SK-N-MC (cell line): ENCODE measurements around the gene SERPINE1.

Experiments
- DNase-seq: peaks from one replicate; pipeline ENCODE4 v3.0.0-alpha.2; 2011; ENCODE audit warnings: low read depth, low spot score
- H3K27ac ChIP-seq: fragments of 200-600 bp; sonication (generic); 2 replicates; pipeline ENCODE4 v1.5.1; 2016; ENCODE audit warnings: mixed run types
- H3K36me3 ChIP-seq: fragments of 200-600 bp; sonication (generic); 2 replicates; pipeline ENCODE4 v1.6.1; 2017; ENCODE audit warnings: antibody characterized with exemption, low read length, mixed read lengths; ENCODE audit not compliant: insufficient read depth
- H3K4me3 ChIP-seq: fragments of 200-600 bp; sonication (generic); 2 replicates; pipeline ENCODE4 v1.5.1; 2016
- H3K9ac ChIP-seq: fragments of 200-600 bp; sonication (generic); 2 replicates; pipeline ENCODE4 v1.8.0; 2017; ENCODE audit warnings: mixed run types, mixed read lengths; ENCODE audit not compliant: insufficient read length
- H3K9me3 ChIP-seq: fragments of 200-600 bp; sonication (generic); 2 replicates; pipeline ENCODE4 v1.6.1; 2017; ENCODE audit warnings: low read depth, mild to moderate bottlenecking, antibody characterized with exemption, low read length, moderate library complexity, mixed read lengths
- EZH2 ChIP-seq: fragments of 200-600 bp; sonication (generic); IDR thresholded peaks from one replicate; pipeline ENCODE4 v1.6.1; 2017; ENCODE audit warnings: antibody characterized with exemption
- FOXP2 ChIP-seq: optimal IDR thresholded peaks from 2 replicates; pipeline ENCODE3; 2011; ENCODE audit warnings: mild to moderate bottlenecking, moderate library complexity; ENCODE audit not compliant: insufficient read depth; ENCODE audit errors: extremely low read length, control extremely low read depth
- POLR2AphosphoS5 ChIP-seq: IDR thresholded peaks from 2 replicates; pipeline ENCODE4 v1.6.1; 2012; ENCODE audit warnings: mild to moderate bottlenecking, low read depth, low read length, borderline replicate concordance

The SERPINE1 gene

GRCh38 chr7:101137651-101138212 lies 10.8 kb downstream of the SERPINE1 start:
- DNase-seq, result no peak
- H3K4me3 ChIP-seq, result no peak overlapping the region
- no peak overlapping the region for H3K9ac ChIP-seq
- no peaks in the 10 kb centered on the region for H3K9me3 ChIP-seq
- TF ChIP-seq FOXP2, result no peak
- TF ChIP-seq POLR2AphosphoS5, result no peak
- no peak for TF ChIP-seq EZH2
- H3K27ac ChIP-seq, result no peak overlapping the region
- no peaks in the 10 kb centered on the region for H3K36me3 ChIP-seq

- Histone ChIP-seq H3K27ac (no peak overlapping the region), H3K9ac (no peak overlapping the region), H3K9me3 (no peaks in the 10 kb centered on the region), H3K4me3 (no peak overlapping the region), H3K36me3 (no peaks in the 10 kb centered on the region)
- DNase-seq, result no peak
- TF ChIP-seq FOXP2, result no peak
- no peak for TF ChIP-seq POLR2AphosphoS5
- no peak for TF ChIP-seq EZH2
Observed at GRCh38 chr7:101138213-101138870, 11.4 kb downstream of the SERPINE1 start.

DNA sequence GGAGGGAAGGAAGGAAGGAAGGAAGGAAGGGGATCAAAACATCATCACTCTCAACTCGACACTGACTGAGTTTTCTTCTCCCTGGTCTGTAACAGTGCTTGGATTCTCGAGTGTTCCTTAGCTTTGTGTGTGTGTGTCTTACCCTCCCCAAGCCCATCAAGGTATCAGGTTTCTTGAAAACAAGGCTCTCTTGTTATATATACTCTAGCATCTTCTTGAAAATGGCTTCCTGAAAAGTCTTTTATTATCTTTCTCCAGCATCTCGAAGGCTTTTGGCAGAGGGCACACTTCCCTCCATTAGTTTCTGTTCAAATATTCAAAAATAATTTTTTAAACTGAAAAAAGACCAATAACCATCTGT lies 13.4 kb downstream of the SERPINE1 start:
- Histone ChIP-seq H3K9me3 (no peaks in the 10 kb centered on the region), H3K36me3 (no peaks in the 10 kb centered on the region), H3K27ac (no peak overlapping the region), H3K4me3 (no peak overlapping the region), H3K9ac (no peak overlapping the region)
- DNase-seq, result no peak
- TF ChIP-seq EZH2 (no peak), FOXP2 (no peak), POLR2AphosphoS5 (no peak)

GRCh38 chr7:101140746-101141382 lies 14.0 kb downstream of the SERPINE1 start:
- Histone ChIP-seq H3K9me3 (no peaks in the 10 kb centered on the region), H3K27ac (no peak overlapping the region), H3K4me3 (no peak overlapping the region), H3K36me3 (no peaks in the 10 kb centered on the region), H3K9ac (no peak overlapping the region)
- DNase-seq, result no peak
- TF ChIP-seq FOXP2, result no peak
- no peak for TF ChIP-seq POLR2AphosphoS5
- no peak for TF ChIP-seq EZH2

GRCh38 chr7:101151908-101152651 lies 25.2 kb downstream of the SERPINE1 start:
- no peaks in the 10 kb centered on the region for H3K9me3 ChIP-seq
- no peak for DNase-seq
- no peaks in the 10 kb centered on the region; the same call in 1 of the 2 replicates for H3K36me3 ChIP-seq
- no peak overlapping the region for H3K9ac ChIP-seq
- TF ChIP-seq POLR2AphosphoS5 (no peak), EZH2 (no peak), FOXP2 (no peak)
- H3K4me3 ChIP-seq, result no peak overlapping the region
- no peak overlapping the region; the same call in 1 of the 2 replicates for H3K27ac ChIP-seq

DNA sequence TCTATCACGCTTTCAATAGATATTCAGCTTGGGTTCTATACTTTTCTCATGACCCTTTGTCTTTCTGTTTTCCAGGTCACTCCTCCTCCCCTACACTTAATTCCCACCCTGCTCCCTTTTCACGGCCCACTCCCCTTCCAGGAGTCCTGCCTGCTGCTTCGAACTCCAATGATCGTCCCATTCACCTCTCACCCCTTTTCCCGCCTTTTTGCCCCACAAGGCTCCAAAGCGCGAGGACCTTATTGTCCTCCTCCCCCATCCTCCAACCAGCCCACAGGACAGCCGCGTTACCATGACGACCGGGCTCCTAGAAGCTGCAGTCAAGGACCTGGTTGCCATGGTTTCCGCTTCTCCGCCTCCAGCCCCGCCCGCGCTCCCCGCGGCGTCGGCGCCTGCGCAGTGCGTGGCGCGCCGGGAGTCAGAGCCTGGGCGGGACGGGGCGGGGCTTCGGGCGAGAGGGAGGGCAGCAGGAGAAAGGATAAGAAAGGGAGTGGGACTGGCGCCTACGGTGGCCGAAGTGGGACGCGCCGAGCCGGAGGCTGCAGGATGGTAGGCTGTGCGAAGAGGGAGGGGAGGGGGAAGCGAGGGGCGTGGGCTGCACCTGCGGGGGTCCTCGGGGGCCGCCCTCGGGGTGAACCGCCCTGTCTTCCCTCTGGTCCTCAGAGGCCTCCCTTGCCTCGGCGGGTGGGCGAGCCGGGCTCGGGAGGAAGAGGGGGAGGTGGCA lies 27.2 kb downstream of the SERPINE1 start, which contains the start of gene AP1S1:
AP1S1 (plus strand) TSS at position 508 of the 724 bp plus-strand sequence; CDS start at position 547, 39 bp downstream.
- peak; percentile 55; the same call in 1 of the 2 replicates for TF ChIP-seq POLR2AphosphoS5
- peak; percentile 14 for TF ChIP-seq FOXP2
- TF ChIP-seq EZH2, result no peak
- no peaks in the 10 kb centered on the region for H3K9me3 ChIP-seq
- 0 out of 2 replicates have a peak within 1 kb of the TSS, but pooled peaks have one; percentile 36 for H3K27ac ChIP-seq
- H3K4me3 ChIP-seq, result peak within 1 kb of the TSS; percentile 89
- peak; percentile 94 for DNase-seq
- H3K36me3 ChIP-seq, result no peaks in the 10 kb centered on the region; the same call in 1 of the 2 replicates
- H3K9ac ChIP-seq, result peak within 1 kb of the TSS; percentile 71

- H3K27ac ChIP-seq, result 0 out of 2 replicates have a peak overlapping the region, but pooled peaks have one; percentile 36
Observed at GRCh38 chr7:101154693-101155102, 27.8 kb downstream of the SERPINE1 start.

More at GRCh38 chr7:101154693-101155102, 27.8 kb downstream of the SERPINE1 start:
- no peaks in the 10 kb centered on the region; the same call in 1 of the 2 replicates for H3K36me3 ChIP-seq
- H3K9me3 ChIP-seq, result no peaks in the 10 kb centered on the region
- TF ChIP-seq EZH2 (no peak), FOXP2 (no peak), POLR2AphosphoS5 (no peak)
- H3K4me3 ChIP-seq, result peak overlapping the region; percentile 89
- no peak for DNase-seq
- H3K9ac ChIP-seq, result peak overlapping the region; percentile 71
